ENCODE data around the gene CXCL5. TPM values are rescaled to one million over a fixed set of nuclear protein-coding genes. Genes with fewer than 3 reads are reported as not detected.

CXCL5 gene
- total RNA-seq, 2 donors from 2014 or later, result 0.09 to 0.18 TPM

Other genes with a start within 250 kb of the CXCL5 start
- 1 to 10 TPM; 1.1 to 1.5 TPM for gene CXCL6, start 162.0 kb downstream of the CXCL5 start, total RNA-seq
- gene PF4V1, start 145.4 kb downstream of the CXCL5 start, total RNA-seq, result not detected
- 1 to 10 TPM; 9.0 to 9.2 TPM for gene CXCL1, start 129.3 kb downstream of the CXCL5 start, total RNA-seq
- under 1 TPM in 1 of 2 donors, not detected in 1; 0.60 TPM for gene PF4, start 16.6 kb downstream of the CXCL5 start, total RNA-seq
- gene PPBP, start 10.5 kb downstream of the CXCL5 start, total RNA-seq, result under 1 TPM in 1 of 2 donors, not detected in 1; 0.86 TPM
- gene CXCL3, start 40.0 kb upstream of the CXCL5 start, total RNA-seq, result 1 to 10 TPM in 1 of 2 donors, under 1 TPM in 1; 0.88 to 1.8 TPM
- gene CXCL2, start 100.5 kb upstream of the CXCL5 start, total RNA-seq, result 10 to 100 TPM; 26.6 to 33.0 TPM
- gene MTHFD2L, start 159.4 kb upstream of the CXCL5 start, total RNA-seq, result 10 to 100 TPM in 1 of 2 donors, 1 to 10 TPM in 1; 9.2 to 11.7 TPM

All from left cardiac atrium (tissue), 2 donors.